ENCODE measurements around the gene SAMD3. TPM values are rescaled to one million over a fixed set of nuclear protein-coding genes. Genes with fewer than 3 reads are reported as not detected.

The SAMD3 gene
- total RNA-seq, 1 experiment from 2014 or later: not detected

GRCh38 chr6:130122243-130122642 is 100.5 kb downstream of the SAMD3 start:
- ATAC-seq: no peak
- H3K4me1 ChIP-seq (ENCODE audit: control insufficient read depth, insufficient read depth, low read length): no peaks in the 10 kb centered on the region
- ChIA-PET POLR2A (no interaction called here), CTCF (no interaction called here)
- no peaks in the 10 kb centered on the region for H3K27me3 ChIP-seq (ENCODE audit: control insufficient read depth, insufficient read depth, low read length)
- H3K27ac ChIP-seq (ENCODE audit: low read length): no peak overlapping the region
- DNase-seq (ENCODE audit: low read depth, low spot score): no peak
- intact Hi-C loops (cut with micrococcal nuclease; ENCODE audit: unreplicated experiment) (no loop called here), in situ Hi-C loops (cut with HindIII; ENCODE audit: low pct_unique_long_range_greater_than_20kb, low sequenced_read_pairs) (no loop called here)
- BruUV-seq (replicated peaks): no TSS peak
- TF ChIP-seq, protein P1, sequence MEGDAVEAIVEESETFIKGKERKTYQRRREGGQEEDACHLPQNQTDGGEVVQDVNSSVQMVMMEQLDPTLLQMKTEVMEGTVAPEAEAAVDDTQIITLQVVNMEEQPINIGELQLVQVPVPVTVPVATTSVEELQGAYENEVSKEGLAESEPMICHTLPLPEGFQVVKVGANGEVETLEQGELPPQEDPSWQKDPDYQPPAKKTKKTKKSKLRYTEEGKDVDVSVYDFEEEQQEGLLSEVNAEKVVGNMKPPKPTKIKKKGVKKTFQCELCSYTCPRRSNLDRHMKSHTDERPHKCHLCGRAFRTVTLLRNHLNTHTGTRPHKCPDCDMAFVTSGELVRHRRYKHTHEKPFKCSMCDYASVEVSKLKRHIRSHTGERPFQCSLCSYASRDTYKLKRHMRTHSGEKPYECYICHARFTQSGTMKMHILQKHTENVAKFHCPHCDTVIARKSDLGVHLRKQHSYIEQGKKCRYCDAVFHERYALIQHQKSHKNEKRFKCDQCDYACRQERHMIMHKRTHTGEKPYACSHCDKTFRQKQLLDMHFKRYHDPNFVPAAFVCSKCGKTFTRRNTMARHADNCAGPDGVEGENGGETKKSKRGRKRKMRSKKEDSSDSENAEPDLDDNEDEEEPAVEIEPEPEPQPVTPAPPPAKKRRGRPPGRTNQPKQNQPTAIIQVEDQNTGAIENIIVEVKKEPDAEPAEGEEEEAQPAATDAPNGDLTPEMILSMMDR (IDR thresholded peaks at IDR 0.05): no peak
- no peak for TF ChIP-seq TCF7L2 (IDR thresholded peaks at IDR 0.05; ENCODE audit: low read depth, low read length)
- TF ChIP-seq REST (IDR thresholded peaks at IDR 0.05; ENCODE audit: insufficient read depth in 1 of 2, low read depth in 2 of 2, low read length in 1 of 2): no peak
- no peak for TF ChIP-seq SIN3A (IDR thresholded peaks at IDR 0.05; ENCODE audit: borderline replicate concordance, insufficient read depth, low read depth, low read length)
- TF ChIP-seq POLR2AphosphoS5 (IDR thresholded peaks at IDR 0.05; ENCODE audit: low read depth, low read length): no peak
- H3K36me3 ChIP-seq (ENCODE audit: control insufficient read depth, insufficient read depth, low read length): no peaks in the 10 kb centered on the region
- H3K4me3 ChIP-seq (ENCODE audit: low read depth in 2 of 2, low read length in 2 of 2): no peak overlapping the region
- no peaks in the 10 kb centered on the region for H3K9me3 ChIP-seq (ENCODE audit: control insufficient read depth, insufficient read depth, low read depth, low read length)

DNA sequence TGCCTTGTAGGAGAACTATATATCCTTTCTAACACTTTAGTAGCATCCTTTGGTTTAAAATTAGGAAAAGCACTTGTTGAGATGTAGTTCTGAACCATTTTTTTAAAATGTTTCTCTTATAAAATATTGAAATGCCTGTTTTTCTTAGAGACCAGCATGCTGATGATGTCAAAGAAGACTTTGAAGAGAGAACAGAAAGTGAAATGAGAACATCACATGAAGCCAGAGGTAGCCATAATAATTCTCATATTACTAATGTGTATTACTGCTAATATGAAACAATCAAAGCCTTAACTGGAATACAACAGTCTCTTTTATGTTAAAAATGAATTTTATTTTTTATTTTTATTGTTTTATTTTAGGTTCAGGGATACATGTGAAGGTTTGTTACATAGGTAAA is 102.0 kb downstream of the SAMD3 start:
- ATAC-seq (no peak), DNase-seq (ENCODE audit: low read depth, low spot score) (no peak)
- ChIA-PET POLR2A (no interaction called here), CTCF (no interaction called here)
- H3K36me3 ChIP-seq (ENCODE audit: control insufficient read depth, insufficient read depth, low read length): no peaks in the 10 kb centered on the region
- no peaks in the 10 kb centered on the region for H3K9me3 ChIP-seq (ENCODE audit: control insufficient read depth, insufficient read depth, low read depth, low read length)
- H3K27me3 ChIP-seq (ENCODE audit: control insufficient read depth, insufficient read depth, low read length): no peaks in the 10 kb centered on the region
- BruUV-seq (replicated peaks): no TSS peak
- in situ Hi-C loops (cut with HindIII; ENCODE audit: low pct_unique_long_range_greater_than_20kb, low sequenced_read_pairs) (no loop called here), intact Hi-C loops (cut with micrococcal nuclease; ENCODE audit: unreplicated experiment) (no loop called here)
- TF ChIP-seq SIN3A (IDR thresholded peaks at IDR 0.05; ENCODE audit: borderline replicate concordance, insufficient read depth, low read depth, low read length): no peak
- TF ChIP-seq POLR2AphosphoS5 (IDR thresholded peaks at IDR 0.05; ENCODE audit: low read depth, low read length): no peak
- no peak for TF ChIP-seq REST (IDR thresholded peaks at IDR 0.05; ENCODE audit: insufficient read depth in 1 of 2, low read depth in 2 of 2, low read length in 1 of 2)
- no peak for TF ChIP-seq TCF7L2 (IDR thresholded peaks at IDR 0.05; ENCODE audit: low read depth, low read length)
- TF ChIP-seq, protein P1 (IDR thresholded peaks at IDR 0.05): no peak
- H3K4me1 ChIP-seq (ENCODE audit: control insufficient read depth, insufficient read depth, low read length): no peaks in the 10 kb centered on the region
- no peak overlapping the region for H3K27ac ChIP-seq (ENCODE audit: low read length)
- H3K4me3 ChIP-seq (ENCODE audit: low read depth in 2 of 2, low read length in 2 of 2): no peak overlapping the region

Measured in Panc1 (cell line).